ENCODE results near the gene ABCG2.

The ABCG2 gene

DNA sequence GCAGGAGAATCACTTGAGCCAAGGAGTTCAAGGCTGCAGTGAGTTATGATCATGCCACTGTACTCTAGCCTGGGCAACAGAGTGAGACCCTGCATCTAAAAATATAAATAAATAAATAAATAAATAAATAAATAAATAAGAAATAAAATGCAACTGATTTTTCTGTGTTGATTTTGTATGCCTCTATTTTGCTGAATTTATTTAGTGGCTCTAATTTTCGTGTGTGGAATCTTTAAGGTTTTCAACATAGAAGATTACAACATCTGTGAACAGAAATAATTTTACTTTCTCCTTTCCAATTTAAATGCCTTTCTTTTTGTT lies 30.9 kb upstream of the ABCG2 start:
- Histone ChIP-seq H3K27ac (ENCODE audit: low read length) (no peak overlapping the region), H3K9me3 (ENCODE audit: insufficient read depth, low read depth, low read length) (no peaks in the 10 kb centered on the region)

DNA sequence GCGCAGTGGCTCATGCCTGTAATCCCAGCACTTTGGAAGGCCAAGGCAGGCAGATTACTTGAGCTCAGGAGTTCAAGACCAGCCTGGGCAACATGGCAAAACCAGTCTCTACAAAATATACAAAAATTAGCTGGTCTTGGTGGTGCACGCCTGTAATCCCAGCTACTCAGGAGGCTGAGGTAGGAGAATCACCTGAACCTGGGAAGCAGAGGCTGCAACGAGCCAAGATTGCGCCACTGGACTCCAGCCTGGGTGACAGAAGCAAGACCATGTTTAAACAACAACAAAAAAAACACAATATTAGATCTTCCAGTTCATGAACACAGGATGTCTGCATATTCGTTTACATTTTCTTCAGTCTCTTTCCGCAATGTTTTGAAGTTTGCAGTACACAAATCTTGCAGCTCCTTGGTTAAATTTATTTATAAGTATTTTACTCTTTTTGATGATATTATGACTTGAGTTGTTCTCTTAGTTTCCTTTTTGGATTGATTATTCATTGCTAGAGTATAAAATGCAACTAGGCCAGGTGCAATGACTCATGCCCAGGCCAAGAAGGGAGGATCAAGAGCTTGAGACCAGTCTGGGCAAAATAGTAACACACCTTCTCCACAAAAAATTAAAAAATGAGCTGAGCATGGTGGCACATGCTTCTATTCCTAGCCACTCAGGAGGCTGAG lies 30.4 kb upstream of the ABCG2 start:
- no peak overlapping the region for H3K27ac ChIP-seq (ENCODE audit: low read length)
- no peaks in the 10 kb centered on the region for H3K36me3 ChIP-seq (ENCODE audit: insufficient read depth, low read depth, low read length)
- no peaks in the 10 kb centered on the region for H3K9me3 ChIP-seq (ENCODE audit: insufficient read depth, low read depth, low read length)
- no peaks in the 10 kb centered on the region for H3K27me3 ChIP-seq (ENCODE audit: insufficient read depth, low read length)
- H3K4me1 ChIP-seq (ENCODE audit: insufficient read depth, low read length), result peaks cover 4% of the 10 kb centered on the region; the same call in 1 of the 2 replicates
- no peak overlapping the region for H3K4me3 ChIP-seq (ENCODE audit: low read length)
- H3K9ac ChIP-seq (ENCODE audit: low read depth, low read length), result no peak overlapping the region

More for the DNA sequence above, 30.9 kb upstream of the ABCG2 start:
- H3K36me3 ChIP-seq (ENCODE audit: insufficient read depth, low read depth, low read length), result no peaks in the 10 kb centered on the region
- H3K27me3 ChIP-seq (ENCODE audit: insufficient read depth, low read length), result no peaks in the 10 kb centered on the region
- H3K9ac ChIP-seq (ENCODE audit: low read depth, low read length), result no peak overlapping the region
- no peak overlapping the region for H3K4me3 ChIP-seq (ENCODE audit: low read length)
- H3K4me1 ChIP-seq (ENCODE audit: insufficient read depth, low read length), result peaks cover 4% of the 10 kb centered on the region; the same call in 1 of the 2 replicates

DNA sequence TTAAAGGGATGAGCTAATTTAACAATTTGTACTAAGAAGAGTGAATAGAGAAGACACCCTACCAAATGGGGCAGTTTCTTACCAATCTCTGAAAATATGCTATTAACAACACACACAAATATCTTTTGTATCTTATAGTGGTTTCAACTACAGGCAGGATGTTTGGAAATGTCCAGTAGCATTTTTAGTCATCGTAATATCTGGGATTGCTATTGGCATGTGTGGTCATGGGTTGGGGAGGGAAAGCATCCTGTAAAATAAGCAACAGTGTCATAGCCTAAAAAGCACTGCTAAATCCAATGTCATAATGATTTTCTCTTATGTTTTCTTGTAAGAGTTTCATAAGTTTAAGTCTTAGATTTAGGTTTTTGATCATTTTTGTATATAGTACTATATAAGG lies 29.3 kb upstream of the ABCG2 start:
- H3K27me3 ChIP-seq (ENCODE audit: insufficient read depth, low read length), result no peaks in the 10 kb centered on the region
- no peaks in the 10 kb centered on the region for H3K9me3 ChIP-seq (ENCODE audit: insufficient read depth, low read depth, low read length)
- H3K27ac ChIP-seq (ENCODE audit: low read length), result no peak overlapping the region
- H3K9ac ChIP-seq (ENCODE audit: low read depth, low read length), result no peak overlapping the region
- H3K4me3 ChIP-seq (ENCODE audit: low read length), result no peak overlapping the region
- peaks cover 4% of the 10 kb centered on the region; the same call in 1 of the 2 replicates for H3K4me1 ChIP-seq (ENCODE audit: insufficient read depth, low read length)
- no peaks in the 10 kb centered on the region for H3K36me3 ChIP-seq (ENCODE audit: insufficient read depth, low read depth, low read length)

DNA sequence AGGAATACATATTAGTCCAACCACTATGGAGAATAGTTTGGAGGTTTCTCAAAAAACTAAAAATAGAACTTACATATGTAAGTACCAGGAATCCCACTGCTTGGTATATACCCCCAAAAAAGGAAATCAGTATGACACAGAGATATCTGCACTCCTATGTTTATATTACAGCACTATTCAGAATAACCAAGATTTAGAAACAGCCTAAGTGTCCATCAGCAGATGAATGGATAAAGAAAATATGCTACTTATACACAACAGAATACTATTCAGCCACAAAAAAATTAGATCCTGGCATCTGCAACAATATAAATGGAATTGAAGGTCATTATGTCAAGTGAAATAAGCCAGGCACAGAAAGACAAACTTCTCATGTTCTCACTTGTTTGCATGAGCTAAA lies 27.5 kb upstream of the ABCG2 start:
- Histone ChIP-seq H3K36me3 (ENCODE audit: insufficient read depth, low read depth, low read length) (no peaks in the 10 kb centered on the region), H3K4me3 (ENCODE audit: low read length) (no peak overlapping the region), H3K9me3 (ENCODE audit: insufficient read depth, low read depth, low read length) (no peaks in the 10 kb centered on the region), H3K4me1 (ENCODE audit: insufficient read depth, low read length) (peaks cover 4% of the 10 kb centered on the region; the same call in 1 of the 2 replicates), H3K27me3 (ENCODE audit: insufficient read depth, low read length) (no peaks in the 10 kb centered on the region), H3K9ac (ENCODE audit: low read depth, low read length) (no peak overlapping the region), H3K27ac (ENCODE audit: low read length) (no peak overlapping the region)

DNA sequence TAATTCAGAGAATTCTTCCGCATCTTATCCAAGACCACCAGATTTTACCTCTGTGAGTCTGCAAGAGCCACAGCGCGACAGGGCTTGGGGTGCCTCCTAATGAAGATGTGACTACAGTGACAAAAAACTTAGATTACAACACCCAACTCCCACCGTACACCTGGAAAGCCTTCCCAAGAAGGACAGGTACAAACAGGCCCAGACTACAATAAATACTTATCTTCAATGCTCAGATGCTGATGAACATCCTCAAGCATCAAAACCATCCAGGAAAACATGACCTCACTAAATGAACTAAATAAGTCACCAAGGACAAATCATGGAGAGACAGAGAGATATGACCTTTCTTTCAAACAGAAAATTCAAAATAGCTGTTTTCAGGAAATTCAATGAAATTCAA lies 20.8 kb upstream of the ABCG2 start:
- Histone ChIP-seq H3K27ac (ENCODE audit: low read length) (no peak overlapping the region), H3K4me3 (ENCODE audit: low read length) (no peak overlapping the region), H3K36me3 (ENCODE audit: insufficient read depth, low read depth, low read length) (no peaks in the 10 kb centered on the region), H3K9ac (ENCODE audit: low read depth, low read length) (no peak overlapping the region), H3K4me1 (ENCODE audit: insufficient read depth, low read length) (peaks cover 17% of the 10 kb centered on the region), H3K9me3 (ENCODE audit: insufficient read depth, low read depth, low read length) (no peaks in the 10 kb centered on the region), H3K27me3 (ENCODE audit: insufficient read depth, low read length) (no peaks in the 10 kb centered on the region)

DNA sequence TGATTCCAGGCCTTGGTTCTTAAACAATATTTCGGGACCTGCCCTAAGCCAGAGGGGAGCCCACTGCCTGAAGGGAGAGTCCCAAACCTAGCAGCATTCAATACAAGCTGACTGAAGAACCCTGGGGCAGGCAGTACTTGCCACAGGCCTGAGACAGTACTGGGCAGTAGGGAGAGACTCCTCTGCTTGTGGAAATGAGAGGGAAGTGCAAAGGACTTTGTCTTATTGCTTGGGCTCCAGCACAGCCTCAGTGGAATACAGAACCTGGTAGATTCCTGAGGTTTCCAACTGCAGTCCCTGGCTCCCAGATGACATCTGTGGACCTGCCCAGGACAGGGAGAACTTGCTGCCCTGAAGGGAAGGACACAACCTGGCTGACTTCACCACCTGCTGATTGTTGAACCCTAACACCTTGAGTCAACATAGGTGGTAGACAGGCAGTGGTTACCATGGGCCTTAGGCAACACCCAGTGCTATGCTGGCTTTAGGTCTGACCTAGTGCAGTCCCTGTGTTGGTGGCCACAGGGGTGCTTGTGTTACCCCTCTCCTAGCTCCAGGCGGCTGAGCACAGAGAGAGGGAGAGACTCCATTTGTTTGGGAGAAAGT lies 20.3 kb upstream of the ABCG2 start:
- Histone ChIP-seq H3K4me3 (ENCODE audit: low read length) (no peak overlapping the region; the same call in 1 of the 2 replicates), H3K9me3 (ENCODE audit: insufficient read depth, low read depth, low read length) (no peaks in the 10 kb centered on the region), H3K4me1 (ENCODE audit: insufficient read depth, low read length) (peaks cover 17% of the 10 kb centered on the region), H3K36me3 (ENCODE audit: insufficient read depth, low read depth, low read length) (no peaks in the 10 kb centered on the region), H3K27me3 (ENCODE audit: insufficient read depth, low read length) (no peaks in the 10 kb centered on the region), H3K27ac (ENCODE audit: low read length) (peak overlapping the region; percentile 79), H3K9ac (ENCODE audit: low read depth, low read length) (peak overlapping the region; percentile 49; the same call in 1 of the 2 replicates)

DNA sequence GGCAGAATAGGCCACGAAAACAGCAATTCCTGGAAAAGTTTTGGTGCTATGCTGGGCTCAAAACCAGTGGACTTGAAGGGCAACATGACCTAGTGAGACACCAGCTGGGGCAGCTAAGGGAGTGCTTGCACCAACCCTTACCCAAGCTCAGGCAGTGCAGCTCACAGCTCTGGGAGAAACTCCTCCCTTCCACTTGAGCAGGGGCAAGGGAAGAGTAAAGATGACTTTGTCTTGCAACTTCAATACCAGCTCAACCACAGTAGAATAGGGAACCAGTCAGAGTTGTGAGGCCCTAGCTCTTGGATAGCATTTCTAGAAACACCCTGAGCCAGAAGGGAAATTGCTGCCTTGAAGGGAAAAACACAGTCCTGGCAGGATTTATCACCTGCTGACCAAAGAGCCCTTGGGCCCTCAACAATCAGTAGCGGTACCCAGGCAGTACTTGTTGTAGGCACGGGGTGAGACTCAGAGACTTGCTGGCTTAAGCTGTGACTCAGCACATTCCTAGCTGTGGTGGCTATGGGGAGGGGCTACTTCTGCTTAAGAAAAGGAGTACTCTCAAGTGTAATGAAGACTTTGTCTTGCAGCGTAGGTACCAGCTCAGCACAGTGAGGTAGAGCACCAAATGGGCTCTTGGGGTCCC lies 19.7 kb upstream of the ABCG2 start:
- Histone ChIP-seq H3K27me3 (ENCODE audit: insufficient read depth, low read length) (no peaks in the 10 kb centered on the region), H3K9ac (ENCODE audit: low read depth, low read length) (peak overlapping the region; percentile 0; the same call in 1 of the 2 replicates), H3K9me3 (ENCODE audit: insufficient read depth, low read depth, low read length) (no peaks in the 10 kb centered on the region), H3K4me1 (ENCODE audit: insufficient read depth, low read length) (peaks cover 17% of the 10 kb centered on the region), H3K36me3 (ENCODE audit: insufficient read depth, low read depth, low read length) (no peaks in the 10 kb centered on the region), H3K4me3 (ENCODE audit: low read length) (0 out of 2 replicates have a peak overlapping the region, but pooled peaks have one; percentile 5), H3K27ac (ENCODE audit: low read length) (peak overlapping the region; percentile 79)

DNA sequence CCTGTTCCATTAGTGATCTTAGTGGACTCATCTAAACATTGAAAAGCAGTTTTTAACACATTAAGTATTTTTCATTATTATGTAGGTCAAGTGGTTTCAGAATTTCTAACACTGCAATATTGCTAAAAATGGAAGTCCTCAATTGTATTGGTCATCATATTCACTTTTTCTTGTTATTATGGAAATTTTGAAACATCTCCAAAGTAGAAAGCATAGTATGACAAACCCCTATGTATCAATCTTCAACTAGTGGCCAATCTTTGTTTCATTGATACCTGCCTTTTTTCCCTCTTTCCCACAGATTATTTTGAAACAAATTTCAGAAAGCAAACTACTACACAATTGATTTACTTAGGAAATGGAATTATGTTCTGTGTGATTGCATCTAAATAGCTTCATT lies 14.5 kb upstream of the ABCG2 start:
- Histone ChIP-seq H3K36me3 (ENCODE audit: insufficient read depth, low read depth, low read length) (no peaks in the 10 kb centered on the region), H3K27me3 (ENCODE audit: insufficient read depth, low read length) (no peaks in the 10 kb centered on the region), H3K9me3 (ENCODE audit: insufficient read depth, low read depth, low read length) (no peaks in the 10 kb centered on the region), H3K27ac (ENCODE audit: low read length) (no peak overlapping the region), H3K4me1 (ENCODE audit: insufficient read depth, low read length) (peaks cover 6% of the 10 kb centered on the region), H3K9ac (ENCODE audit: low read depth, low read length) (no peak overlapping the region), H3K4me3 (ENCODE audit: low read length) (no peak overlapping the region)

DNA sequence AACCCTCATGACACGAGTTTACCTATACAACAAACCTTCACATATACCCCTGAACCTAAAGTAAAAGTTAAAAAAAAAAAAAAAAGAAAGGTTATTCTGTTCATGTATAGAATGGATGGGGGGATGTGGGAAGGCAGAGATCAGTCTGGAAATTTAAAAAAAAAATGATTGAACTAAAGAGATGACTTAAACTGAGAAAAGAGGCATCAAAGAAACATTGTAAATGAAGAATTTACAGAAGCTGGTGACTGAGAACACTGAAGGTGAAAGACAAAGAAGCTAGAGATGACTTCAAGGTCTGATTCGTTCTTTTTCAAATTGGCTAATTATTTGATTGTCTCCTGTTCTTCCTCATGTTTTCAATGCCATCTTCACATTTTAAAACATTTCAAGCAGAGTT lies 12.8 kb upstream of the ABCG2 start:
- H3K4me1 ChIP-seq (ENCODE audit: insufficient read depth, low read length), result no peaks in the 10 kb centered on the region; the same call in 1 of the 2 replicates
- H3K9me3 ChIP-seq (ENCODE audit: insufficient read depth, low read depth, low read length), result no peaks in the 10 kb centered on the region
- no peak overlapping the region for H3K4me3 ChIP-seq (ENCODE audit: low read length)
- no peak overlapping the region for H3K9ac ChIP-seq (ENCODE audit: low read depth, low read length)
- H3K27ac ChIP-seq (ENCODE audit: low read length), result no peak overlapping the region
- H3K36me3 ChIP-seq (ENCODE audit: insufficient read depth, low read depth, low read length), result no peaks in the 10 kb centered on the region
- no peaks in the 10 kb centered on the region for H3K27me3 ChIP-seq (ENCODE audit: insufficient read depth, low read length)

DNA sequence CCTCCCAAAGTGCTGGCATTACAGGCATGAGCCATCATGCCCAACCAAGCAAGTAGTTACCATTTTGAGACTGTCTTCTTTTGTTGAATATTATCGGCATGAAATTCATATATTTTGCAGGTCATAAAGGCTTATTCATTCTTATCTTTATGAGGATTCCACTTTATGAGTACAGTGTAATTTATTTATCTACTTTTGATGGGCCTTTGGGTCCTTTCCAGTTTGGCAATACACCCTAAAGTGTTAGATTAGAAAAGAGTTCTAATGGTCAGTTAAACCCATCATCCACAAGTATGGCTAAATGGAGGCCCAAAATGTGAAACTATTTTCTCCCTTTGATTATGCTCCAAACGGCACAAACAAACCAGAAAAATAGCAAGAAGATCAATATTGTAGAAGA lies 10.9 kb upstream of the ABCG2 start:
- H3K9me3 ChIP-seq (ENCODE audit: insufficient read depth, low read depth, low read length), result no peaks in the 10 kb centered on the region

DNA sequence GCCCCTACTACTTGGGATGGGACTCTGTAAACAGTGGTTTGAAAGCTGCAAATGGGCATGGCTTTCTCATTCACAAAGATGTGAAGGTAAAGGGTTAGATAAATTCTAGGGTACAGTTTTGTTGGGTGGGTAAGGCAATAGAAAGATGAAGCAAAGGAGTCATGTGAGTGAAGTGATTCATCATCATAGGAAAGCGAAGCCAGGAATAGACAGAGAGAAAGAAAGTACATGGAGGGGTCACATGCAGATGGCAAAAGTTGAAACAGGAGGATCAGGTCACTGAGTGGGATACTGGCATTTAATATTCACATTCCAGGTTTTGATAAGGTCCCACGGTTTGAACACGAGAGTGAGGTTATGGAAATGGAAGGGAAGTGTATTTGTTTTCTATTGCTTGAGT lies 8.2 kb upstream of the ABCG2 start:
- Histone ChIP-seq H3K4me3 (ENCODE audit: low read length) (no peak overlapping the region), H3K27me3 (ENCODE audit: insufficient read depth, low read length) (no peaks in the 10 kb centered on the region), H3K9me3 (ENCODE audit: insufficient read depth, low read depth, low read length) (no peaks in the 10 kb centered on the region), H3K36me3 (ENCODE audit: insufficient read depth, low read depth, low read length) (no peaks in the 10 kb centered on the region), H3K9ac (ENCODE audit: low read depth, low read length) (no peak overlapping the region), H3K27ac (ENCODE audit: low read length) (no peak overlapping the region), H3K4me1 (ENCODE audit: insufficient read depth, low read length) (peaks cover 14% of the 10 kb centered on the region)

More for the DNA sequence above, 10.9 kb upstream of the ABCG2 start:
- no peak overlapping the region for H3K27ac ChIP-seq (ENCODE audit: low read length)
- H3K36me3 ChIP-seq (ENCODE audit: insufficient read depth, low read depth, low read length), result no peaks in the 10 kb centered on the region
- no peak overlapping the region for H3K9ac ChIP-seq (ENCODE audit: low read depth, low read length)
- H3K4me3 ChIP-seq (ENCODE audit: low read length), result no peak overlapping the region
- H3K27me3 ChIP-seq (ENCODE audit: insufficient read depth, low read length), result no peaks in the 10 kb centered on the region
- no peaks in the 10 kb centered on the region; the same call in 1 of the 2 replicates for H3K4me1 ChIP-seq (ENCODE audit: insufficient read depth, low read length)

DNA sequence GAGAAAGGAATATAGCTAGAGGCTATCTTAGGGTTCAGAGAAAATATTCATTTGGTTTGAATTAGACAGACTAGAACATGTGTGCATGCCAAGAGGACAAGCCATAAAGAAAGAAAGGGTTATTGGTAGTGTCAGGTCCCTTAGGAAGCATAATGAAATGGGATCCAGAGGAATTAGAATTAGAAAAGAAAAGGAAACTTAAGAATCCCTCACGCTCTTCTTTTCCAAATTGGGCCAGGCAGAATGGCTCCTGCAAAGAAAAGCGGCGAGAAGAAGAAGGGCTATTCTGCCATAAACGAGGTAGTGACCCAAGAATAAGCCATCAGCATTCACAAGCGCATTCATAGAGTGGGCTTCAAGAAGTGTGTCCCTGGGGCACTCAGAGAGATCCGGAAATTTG lies 4.9 kb upstream of the ABCG2 start:
- Histone ChIP-seq H3K36me3 (ENCODE audit: insufficient read depth, low read depth, low read length) (no peaks in the 10 kb centered on the region), H3K9me3 (ENCODE audit: insufficient read depth, low read depth, low read length) (no peaks in the 10 kb centered on the region), H3K27ac (ENCODE audit: low read length) (no peak overlapping the region), H3K4me1 (ENCODE audit: insufficient read depth, low read length) (peaks cover 19% of the 10 kb centered on the region), H3K4me3 (ENCODE audit: low read length) (peak overlapping the region; percentile 18), H3K27me3 (ENCODE audit: insufficient read depth, low read length) (peaks cover 18% of the 10 kb centered on the region), H3K9ac (ENCODE audit: low read depth, low read length) (no peak overlapping the region)

Data from iPS-20b (cell line).